SK-N-SH treated with all-trans-retinoic acid at 6 μM for 48 hours (cell line): Measurements from ENCODE around the gene DDX10.

Experiments used
- ATAC-seq: fragments of 200-7000 bp; cut with Tn5 transposase; 3 replicates; pipeline ENCODE4 v1.9.1; 2020; ENCODE audit warnings: mild to moderate bottlenecking, moderate library complexity
- ARNTL ChIP-seq: fragments of 450-650 bp; formaldehyde crosslinking; IDR thresholded peaks from 2 replicates; pipeline ENCODE4 v1.5.0; 2020; ENCODE audit warnings: low read depth, mild to moderate bottlenecking, moderate library complexity, borderline replicate concordance
- BACH2 ChIP-seq: fragments of 250-450 bp; sonication (Bioruptor Pico); IDR thresholded peaks from 2 replicates; pipeline ENCODE4 v1.9.0; 2021; ENCODE audit warnings: mild to moderate bottlenecking, borderline replicate concordance
- CREB5 ChIP-seq: fragments of 250-450 bp; sonication (Bioruptor Pico); IDR thresholded peaks from 2 replicates; pipeline ENCODE4 v1.5.1; 2020; ENCODE audit warnings: low read depth, mild to moderate bottlenecking, moderate library complexity
- CSDC2 ChIP-seq: fragments of 250-450 bp; sonication (Bioruptor Pico); IDR thresholded peaks from 2 replicates; pipeline ENCODE4 v1.5.0; 2020; ENCODE audit warnings: mild to moderate bottlenecking, moderate library complexity
- CSRNP3 ChIP-seq: fragments of 250-450 bp; sonication (Bioruptor Pico); IDR thresholded peaks from 2 replicates; pipeline ENCODE4 v1.5.1; 2021; ENCODE audit warnings: mild to moderate bottlenecking, moderate library complexity
- ESRRG ChIP-seq: fragments of 250-450 bp; sonication (Bioruptor Pico); IDR thresholded peaks from 2 replicates; pipeline ENCODE4 v1.6.1; 2021; ENCODE audit warnings: mild to moderate bottlenecking
- ISL1 ChIP-seq: fragments of 250-450 bp; sonication (Bioruptor Pico); IDR thresholded peaks from 2 replicates; pipeline ENCODE4 v2.1.2; 2022; ENCODE audit warnings: mild to moderate bottlenecking, moderate library complexity
- OSR1 ChIP-seq: fragments of 250-450 bp; sonication (Bioruptor Pico); IDR thresholded peaks from 2 replicates; pipeline ENCODE4 v1.8.0; 2022; ENCODE audit warnings: moderate library complexity, mild to moderate bottlenecking, inconsistent platforms
- PATZ1 ChIP-seq: fragments of 250-450 bp; sonication (Bioruptor Pico); IDR thresholded peaks from 2 replicates; pipeline ENCODE4 v1.8.0; 2020; ENCODE audit warnings: mild to moderate bottlenecking, moderate library complexity, borderline replicate concordance
- POU6F1 ChIP-seq: fragments of 250-450 bp; sonication (Bioruptor Pico); IDR thresholded peaks from 2 replicates; pipeline ENCODE4 v1.8.0; 2021; ENCODE audit warnings: low read depth, mild to moderate bottlenecking, moderate library complexity, borderline replicate concordance
- PPARA ChIP-seq: fragments of 250-450 bp; sonication (Bioruptor Pico); IDR thresholded peaks from 2 replicates; pipeline ENCODE4 v1.5.0; 2020; ENCODE audit warnings: mild to moderate bottlenecking, borderline replicate concordance
- RARB ChIP-seq: fragments of 250-450 bp; sonication (Bioruptor Pico); IDR thresholded peaks from 2 replicates; pipeline ENCODE4 v1.8.0; 2021; ENCODE audit warnings: mild to moderate bottlenecking, moderate library complexity
- SNAI2 ChIP-seq: fragments of 250-450 bp; sonication (Bioruptor Pico); IDR thresholded peaks from 2 replicates; pipeline ENCODE4 v1.5.0; 2020; ENCODE audit warnings: mild to moderate bottlenecking, moderate library complexity
- TCF4 ChIP-seq: fragments of 250-450 bp; sonication (Bioruptor Pico); IDR thresholded peaks from 2 replicates; pipeline ENCODE4 v1.8.0; 2021; ENCODE audit warnings: mild to moderate bottlenecking, moderate library complexity, borderline replicate concordance
- TSHZ2 ChIP-seq: fragments of 250-450 bp; sonication (Bioruptor Pico); IDR thresholded peaks from 2 replicates; pipeline ENCODE4 v1.5.0; 2020; ENCODE audit warnings: mild to moderate bottlenecking, moderate library complexity
- ZC3H10 ChIP-seq: fragments of 250-450 bp; sonication (Bioruptor Pico); IDR thresholded peaks from 2 replicates; pipeline ENCODE4 v1.5.1; 2021; ENCODE audit warnings: mild to moderate bottlenecking, moderate library complexity
- ZFP3 ChIP-seq: fragments of 250-450 bp; sonication (Bioruptor Pico); IDR thresholded peaks from 2 replicates; pipeline ENCODE4 v1.5.0; 2020; ENCODE audit warnings: mild to moderate bottlenecking, moderate library complexity
- ZFP30 ChIP-seq: fragments of 450-650 bp; formaldehyde crosslinking; IDR thresholded peaks from 2 replicates; pipeline ENCODE4 v1.5.0; 2022; ENCODE audit warnings: mild to moderate bottlenecking, moderate library complexity
- ZNF565 ChIP-seq: fragments of 450-650 bp; formaldehyde crosslinking; conservative IDR thresholded peaks from 2 replicates; pipeline ENCODE4 v1.5.0; 2020; ENCODE audit warnings: low read depth, mild to moderate bottlenecking, moderate library complexity
- ZNF8 ChIP-seq: fragments of 450-650 bp; formaldehyde crosslinking; IDR thresholded peaks from 2 replicates; pipeline ENCODE4 v1.5.0; 2020; ENCODE audit warnings: mild to moderate bottlenecking, moderate library complexity

DDX10 gene

GRCh38 chr11:108766596-108767173 lies 101.8 kb downstream of the DDX10 start:
- no peak for ATAC-seq
- no peak for TF ChIP-seq PATZ1 (CRISPR knock-in tag)

- TF ChIP-seq BACH2 = no peak
- TF ChIP-seq ARNTL (CRISPR knock-in tag) = no peak
- no peak for TF ChIP-seq ZC3H10 (CRISPR knock-in tag)
- no peak for TF ChIP-seq ZFP3 (CRISPR knock-in tag)
- no peak for TF ChIP-seq ZNF8 (CRISPR knock-in tag)
- TF ChIP-seq PPARA (CRISPR knock-in tag) = no peak
- no peak for TF ChIP-seq RARB (CRISPR knock-in tag)
- TF ChIP-seq ESRRG (CRISPR knock-in tag) = no peak
- no peak for TF ChIP-seq POU6F1
- TF ChIP-seq CSRNP3 = no peak
- no peak for TF ChIP-seq PATZ1 (CRISPR knock-in tag)
- no peak for TF ChIP-seq TCF4
- TF ChIP-seq OSR1 (CRISPR knock-in tag) = no peak
- no peak for TF ChIP-seq ZFP30 (CRISPR knock-in tag)
- no peak for TF ChIP-seq ISL1 (CRISPR knock-in tag)
- TF ChIP-seq TSHZ2 (CRISPR knock-in tag) = no peak
- no peak for TF ChIP-seq CSDC2 (CRISPR knock-in tag)
These were observed 103.5 kb downstream of the DDX10 start for GRCh38 chr11:108768370-108768769.

GRCh38 chr11:108768964-108769363 lies 104.1 kb downstream of the DDX10 start:
- ATAC-seq = no peak
- TF ChIP-seq OSR1 (CRISPR knock-in tag) = no peak
- no peak for TF ChIP-seq PATZ1 (CRISPR knock-in tag)
- no peak for TF ChIP-seq SNAI2 (CRISPR knock-in tag)
- TF ChIP-seq POU6F1 = no peak
- no peak for TF ChIP-seq CREB5 (CRISPR knock-in tag)
- TF ChIP-seq TSHZ2 (CRISPR knock-in tag) = no peak
- no peak for TF ChIP-seq ZNF565 (CRISPR knock-in tag)
- TF ChIP-seq RARB (CRISPR knock-in tag) = no peak
- no peak for TF ChIP-seq ZC3H10 (CRISPR knock-in tag)

More at GRCh38 chr11:108768370-108768769, 103.5 kb downstream of the DDX10 start:
- ATAC-seq = no peak
